Motor neuron (in vitro differentiated cells): ENCODE results near the gene QSOX1. TPM values are rescaled to one million over a fixed set of nuclear protein-coding genes. Genes with fewer than 3 reads are reported as not detected.
A peak's percentile ranks its signal among the peaks of the same experiment; 100 is the strongest.
"Not testable (repeated sequence)": the region's sequence is repeated elsewhere in the genome, so short reads cannot be mapped to it uniquely, and the experiment has no call there.

ENCODE experiments used
- ATAC-seq, 8 experiments: fragments of 200-7000 bp; cut with Tn5 transposase; replicated peaks in 6 of 8; 2 replicates each; pipeline ENCODE4 v1.8.0; 2021; ENCODE audit warnings: mild to moderate bottlenecking in 8 of 8, moderate library complexity in 8 of 8
- H3K27ac ChIP-seq, 2 donors: fragments of 250-450 bp; sonication (Bioruptor Pico); 2 replicates each; pipeline ENCODE4 v1.9.0; 2021; ENCODE audit warnings: antibody characterized with exemption in 2 of 2, mild to moderate bottlenecking in 2 of 2, moderate library complexity in 1 of 2
- H3K4me1 ChIP-seq, 2 donors: fragments of 250-450 bp; sonication (Bioruptor Pico); replicated peaks in 1 of 2; 2 replicates each; pipeline ENCODE4 v1.6.1; 2021; ENCODE audit warnings: antibody characterized with exemption in 2 of 2, mild to moderate bottlenecking in 2 of 2, moderate library complexity in 1 of 2
- H3K4me3 ChIP-seq, 5 donors: fragments of 250-450 bp; sonication (Bioruptor Pico); 2 replicates each; pipeline ENCODE4 v1.9.0; 2021; ENCODE audit warnings: antibody characterized with exemption in 5 of 5, mild to moderate bottlenecking in 5 of 5, moderate library complexity in 4 of 5
- WGBS, 10 experiments: fragments of 450-650 bp; shearing (Covaris generic); methylation state at CpG; one replicate each; pipeline ENCODE4 v1.0.0; 2022; 5-methylcytosine and 5-hydroxymethylcytosine counted together
- in situ Hi-C, 9 experiments: fragments of 400-800 bp; cut with MboI; loops; one replicate each; pipeline ENCODE4 v1.15.0; 2021; ENCODE audit warnings: low sequenced_read_pairs in 9 of 9, low pct_unique_long_range_greater_than_20kb in 2 of 9; ENCODE audit not compliant: unreplicated experiment in 9 of 9
- total RNA-seq, 8 experiments: library from RNA; unstranded; fragments of 300-600 nt; gene quantifications; 2 replicates each; pipeline versions ENCODE4 v1.2.3 to v1.2.4, GENCODE V29; 2022

Gene QSOX1
- total RNA-seq, 8 experiments from 2014 or later: 18.9 to 221 (median 34.7) TPM

GRCh38 chr1:180133688-180134087 lies 21.0 kb upstream of the QSOX1 start:
- H3K4me1 ChIP-seq, H3K4me3 ChIP-seq, in situ Hi-C loops, ATAC-seq, H3K27ac ChIP-seq: not testable (repeated sequence)
- 20 to 90% (median 79%) methylated on average over 1 to 9 of the region's 9 CpGs; no CpG with 5 or more reads in 2 of the 10 experiments for WGBS, 10 experiments

GRCh38 chr1:180135535-180135934 lies 19.1 kb upstream of the QSOX1 start:
- 0 to 71% (median 38%) methylated on average over 1 of the region's 1 CpG; no CpG with 5 or more reads in 1 of the 10 experiments for WGBS, 10 experiments
- ATAC-seq: no peak
- Histone ChIP-seq H3K4me3 (no peak overlapping the region), H3K4me1 (no peaks in the 10 kb centered on the region), H3K27ac (no peak overlapping the region)
- in situ Hi-C loops: no loop called here

GRCh38 chr1:180136331-180136967 lies 18.2 kb upstream of the QSOX1 start:
- Histone ChIP-seq H3K27ac (no peak overlapping the region), H3K4me1 (no peaks in the 10 kb centered on the region), H3K4me3 (no peak overlapping the region)
- 3 to 83% (median 57%) methylated on average over 2 to 4 of the region's 4 CpGs for WGBS, 10 experiments
- in situ Hi-C loops: no loop called here
- peak in 1 of 8 experiments; percentile 43 for ATAC-seq

- H3K4me3 ChIP-seq: no peak overlapping the region
- no peak for ATAC-seq
- in situ Hi-C loops: no loop called here
- H3K4me1 ChIP-seq: no peaks in the 10 kb centered on the region
- no peak overlapping the region for H3K27ac ChIP-seq
Measured at GRCh38 chr1:180136968-180137356, 17.7 kb upstream of the QSOX1 start.

- WGBS, 10 experiments: 0 to 76% (median 60%) methylated on average over 1 to 2 of the region's 2 CpGs
Measured at GRCh38 chr1:180137776-180138175, 16.9 kb upstream of the QSOX1 start.

GRCh38 chr1:180141381-180141934 lies 13.2 kb upstream of the QSOX1 start:
- Histone ChIP-seq H3K27ac (no peak overlapping the region), H3K4me3 (no peak overlapping the region), H3K4me1 (no peaks in the 10 kb centered on the region)
- 0 to 82% (median 76%) methylated on average over 1 to 6 of the region's 6 CpGs; no CpG with 5 or more reads in 3 of the 10 experiments for WGBS, 10 experiments
- in situ Hi-C loops: no loop called here
- no peak for ATAC-seq

More at GRCh38 chr1:180137776-180138175, 16.9 kb upstream of the QSOX1 start:
- ATAC-seq: no peak
- no peak overlapping the region for H3K27ac ChIP-seq
- no peaks in the 10 kb centered on the region for H3K4me1 ChIP-seq
- no peak overlapping the region for H3K4me3 ChIP-seq
- in situ Hi-C loops: no loop called here

- Histone ChIP-seq H3K4me3 (no peak overlapping the region), H3K27ac (no peak overlapping the region), H3K4me1 (no peaks in the 10 kb centered on the region)
- 33 to 100% (median 82%) methylated on average over 1 to 3 of the region's 3 CpGs; no CpG with 5 or more reads in 2 of the 10 experiments for WGBS, 10 experiments
- in situ Hi-C loops: no loop called here
- no peak for ATAC-seq
Measured at GRCh38 chr1:180143359-180143758, 11.3 kb upstream of the QSOX1 start.

GRCh38 chr1:180144659-180145357 lies 9.9 kb upstream of the QSOX1 start:
- 24 to 100% (median 76%) methylated on average over 3 to 6 of the region's 6 CpGs; no CpG with 5 or more reads in 2 of the 10 experiments for WGBS, 10 experiments
- ATAC-seq: no peak
- in situ Hi-C loops: no loop called here
- Histone ChIP-seq H3K27ac (no peak overlapping the region), H3K4me1 (no peaks in the 10 kb centered on the region), H3K4me3 (no peak overlapping the region)

- no peaks in the 10 kb centered on the region for H3K4me1 ChIP-seq
- H3K27ac ChIP-seq: no peak overlapping the region
- ATAC-seq: no peak
- WGBS, 10 experiments: 65 to 100% (median 92%) methylated on average over 1 to 3 of the region's 3 CpGs
- in situ Hi-C loops: no loop called here
- H3K4me3 ChIP-seq: no peak overlapping the region
Measured at GRCh38 chr1:180145446-180145845, 9.2 kb upstream of the QSOX1 start.

- Histone ChIP-seq H3K27ac (no peak overlapping the region), H3K4me3 (no peak overlapping the region), H3K4me1 (peaks cover 9 to 10% of the 10 kb centered on the region in 2 donors)
- in situ Hi-C loops: loop anchor here in 2 of 9 experiments (25.0 kb wide), 2 partner anchors 89 to 189 kb away; partner anchors contain the start of gene CEP350 (in 1 of the 2)
- ATAC-seq: no peak
- 20 to 100% (median 86%) methylated on average over 1 of the region's 1 CpG; no CpG with 5 or more reads in 1 of the 10 experiments for WGBS, 10 experiments
Measured at GRCh38 chr1:180150982-180151381, 3.7 kb upstream of the QSOX1 start.

- in situ Hi-C loops: loop anchor here in 2 of 9 experiments (25.0 kb wide), 2 partner anchors 89 to 189 kb away; partner anchors contain the start of gene CEP350 (in 1 of the 2)
- WGBS, 10 experiments: 0 to 100% (median 56%) methylated on average over 1 to 3 of the region's 3 CpGs; no CpG with 5 or more reads in 1 of the 10 experiments
- H3K27ac ChIP-seq: no peak overlapping the region
Measured at GRCh38 chr1:180151508-180151907, 3.2 kb upstream of the QSOX1 start.

DNA sequence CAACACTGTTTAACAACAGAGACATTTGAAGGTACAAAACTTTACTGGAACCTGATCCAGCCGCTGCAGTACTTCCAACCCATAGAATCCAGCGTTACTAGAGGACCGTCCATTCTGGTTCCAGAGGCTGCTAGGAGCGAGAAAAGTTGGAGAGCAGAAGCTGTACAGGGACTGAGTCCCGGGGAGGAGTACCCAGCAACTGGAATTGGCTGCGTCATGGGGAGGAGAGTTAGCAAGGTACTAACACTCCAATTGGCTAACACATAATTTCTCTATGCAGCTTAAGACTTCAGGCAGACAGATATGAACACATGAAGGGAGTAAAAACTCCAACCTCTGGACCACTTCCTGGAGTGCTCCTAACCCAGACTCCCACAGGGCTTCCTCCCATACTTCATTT lies 2.1 kb upstream of the QSOX1 start:
- no peak for ATAC-seq
- in situ Hi-C loops: loop anchor here in 2 of 9 experiments (25.0 kb wide), 2 partner anchors 90 to 190 kb away; partner anchors contain the start of gene CEP350 (in 1 of the 2)
- 80 to 100% (median 90%) methylated on average over 1 to 6 of the region's 6 CpGs; no CpG with 5 or more reads in 1 of the 10 experiments for WGBS, 10 experiments
- no peak overlapping the region for H3K4me3 ChIP-seq
- H3K27ac ChIP-seq: no peak overlapping the region
- peaks cover 25 to 26% of the 10 kb centered on the region in 2 donors for H3K4me1 ChIP-seq

More at GRCh38 chr1:180151508-180151907, 3.2 kb upstream of the QSOX1 start:
- peak in 1 of 8 experiments; percentile 23 for ATAC-seq
- H3K4me3 ChIP-seq: no peak overlapping the region
- peaks cover 14 to 15% of the 10 kb centered on the region in 2 donors for H3K4me1 ChIP-seq

GRCh38 chr1:180153032-180153431 lies 1.6 kb upstream of the QSOX1 start:
- Histone ChIP-seq H3K27ac (no peak overlapping the region), H3K4me3 (no peak overlapping the region), H3K4me1 (peaks cover 27 to 29% of the 10 kb centered on the region in 2 donors)
- 63 to 100% (median 86%) methylated on average over 1 to 5 of the region's 5 CpGs; no CpG with 5 or more reads in 3 of the 10 experiments for WGBS, 10 experiments
- in situ Hi-C loops: loop anchor here in 2 of 9 experiments (25.0 kb wide), 2 partner anchors 91 to 191 kb away; partner anchors contain the start of gene CEP350 (in 1 of the 2)
- no peak for ATAC-seq
